B cell (primary cell): ENCODE data around the gene MYH15. TPM values are rescaled to one million over a fixed set of nuclear protein-coding genes. Genes with fewer than 3 reads are reported as not detected.

Experiments used
- ATAC-seq: fragments of 200-7000 bp; cut with Tn5 transposase; one replicate; pipeline ENCODE4 v1.10.0; 2021; ENCODE audit warnings: low read depth, mild to moderate bottlenecking, moderate number of reproducible peaks, moderate library complexity
- CTCF ChIA-PET: fragments of 350-600 bp; sonication (Branson Sonifier 250); formaldehyde crosslinking; loops from one replicate; lab custom pipeline; 2021; ENCODE audit warnings: antibody characterized with exemption, inconsistent platforms; lab: Charles Lee
- POLR2A ChIA-PET: fragments of 350-600 bp; sonication (Branson Sonifier 250); formaldehyde crosslinking; loops from one replicate; lab custom pipeline; 2021; ENCODE audit warnings: antibody characterized with exemption; lab: Charles Lee
- DNase-seq: peaks from one replicate; pipeline ENCODE4 v3.0.0; 2013
- H2AFZ ChIP-seq: 2 replicates; pipeline ENCODE4 v1.6.1; 2012; ENCODE audit warnings: mild to moderate bottlenecking, low read depth, low read length; ENCODE audit not compliant: insufficient read depth, poor library complexity, severe bottlenecking
- H3K27ac ChIP-seq, 2 donors: 1 replicate in 1 of 2; 2 replicates in 1 of 2; pipeline ENCODE4 v1.5.1; 2012 to 2013; ENCODE audit warnings: low read length in 2 of 2, mild to moderate bottlenecking in 2 of 2, moderate library complexity in 1 of 2
- H3K27me3 ChIP-seq, 4 experiments: fragments of 200-600 bp in 1 of 4; sonication (generic) in 1 of 4; replicated peaks in 1 of 4; 1 replicate in 2 of 4; 2 replicates in 2 of 4; pipeline versions ENCODE4 v1.6.1 to v1.7.0; 2013 to 2016; ENCODE audit warnings: low read length in 3 of 4, mild to moderate bottlenecking in 2 of 4, mixed read lengths in 1 of 4, moderate library complexity in 1 of 4; ENCODE audit not compliant: insufficient read depth in 4 of 4, control insufficient read depth in 3 of 4; ENCODE audit errors: control extremely low read depth in 1 of 4
- H3K36me3 ChIP-seq, 2 experiments: replicated peaks in 1 of 2; 1 replicate in 1 of 2; 2 replicates in 1 of 2; pipeline versions ENCODE4 v1.6.1 to v1.7.1; 2013; ENCODE audit warnings: low read length in 1 of 2; ENCODE audit not compliant: insufficient read depth in 2 of 2, control insufficient read depth in 1 of 2; ENCODE audit errors: control extremely low read depth in 1 of 2, extremely low read depth in 1 of 2
- H3K4me1 ChIP-seq, 2 donors: fragments of 200-600 bp in 1 of 2; sonication (generic) in 1 of 2; 1 replicate in 1 of 2; 2 replicates in 1 of 2; pipeline versions ENCODE4 v1.5.1 to v1.6.1; 2013 to 2017; ENCODE audit warnings: low read length in 2 of 2; ENCODE audit not compliant: control insufficient read depth in 2 of 2, insufficient read depth in 2 of 2
- H3K4me2 ChIP-seq: replicated peaks from 2 replicates; pipeline ENCODE3; 2012; ENCODE audit warnings: mild to moderate bottlenecking, low read depth, low read length; ENCODE audit not compliant: poor library complexity, severe bottlenecking
- H3K4me3 ChIP-seq, 5 experiments: fragments of 200-600 bp in 1 of 5; sonication (generic) in 1 of 5; 1 replicate in 3 of 5; 2 replicates in 2 of 5; pipeline versions ENCODE4 v1.5.1 to v1.7.0; 2011 to 2016; ENCODE audit warnings: low read length in 4 of 5, mild to moderate bottlenecking in 4 of 5, low read depth in 2 of 5, control low read depth in 1 of 5, moderate library complexity in 1 of 5; ENCODE audit not compliant: insufficient read depth in 1 of 5; ENCODE audit errors: control extremely low read depth in 1 of 5, extremely low read depth in 1 of 5
- H3K79me2 ChIP-seq: fragments of 200-600 bp; sonication (generic); one replicate; pipeline ENCODE4 v1.6.0; 2016; ENCODE audit warnings: low read length; ENCODE audit not compliant: control insufficient read depth, insufficient read depth
- H3K9ac ChIP-seq: fragments of 200-600 bp; sonication (generic); 2 replicates; pipeline ENCODE4 v1.6.1; 2017; ENCODE audit warnings: mild to moderate bottlenecking, low read length, moderate library complexity
- H3K9me3 ChIP-seq, 3 donors: one replicate each; pipeline versions ENCODE4 v1.6.1 to v1.7.1; 2013; ENCODE audit warnings: low read length in 2 of 3; ENCODE audit not compliant: control insufficient read depth in 2 of 3, insufficient read depth in 1 of 3; ENCODE audit errors: control extremely low read depth in 1 of 3
- H4K20me1 ChIP-seq: 2 replicates; pipeline ENCODE4 v1.6.0; 2012; ENCODE audit warnings: mild to moderate bottlenecking, low read length; ENCODE audit not compliant: insufficient read depth, control insufficient read depth, poor library complexity, severe bottlenecking
- H3K27ac Mint-ChIP-seq: one replicate; pipeline ENCODE4 v1.8.0; 2021; ENCODE audit warnings: mixed read lengths
- H3K27me3 Mint-ChIP-seq: one replicate; pipeline ENCODE4 v1.8.0; 2021; ENCODE audit warnings: mixed read lengths
- H3K4me1 Mint-ChIP-seq: one replicate; pipeline ENCODE4 v1.8.0; 2021; ENCODE audit warnings: mixed read lengths
- H3K4me3 Mint-ChIP-seq: one replicate; pipeline ENCODE4 v1.8.0; 2021; ENCODE audit warnings: mixed read lengths
- H3K9me3 Mint-ChIP-seq: one replicate; pipeline ENCODE4 v1.8.0; 2022; ENCODE audit warnings: mixed read lengths; ENCODE audit not compliant: insufficient read depth
- EZH2 ChIP-seq: IDR thresholded peaks from 2 replicates; pipeline ENCODE4 v1.6.1; 2012; ENCODE audit warnings: borderline replicate concordance, low read depth, mild to moderate bottlenecking, moderate library complexity, low read length; ENCODE audit not compliant: insufficient read depth, poor library complexity, severe bottlenecking
- WGBS: methylation state at CpG from one replicate; pipeline ENCODE4 v1.1.5; 2013; ENCODE audit warnings: missing lambda C conversion rate; ENCODE audit not compliant: insufficient coverage; 5-methylcytosine and 5-hydroxymethylcytosine counted together
- intact Hi-C: fragments of 100-400 bp; cut with micrococcal nuclease; formaldehyde crosslinking; loops from one replicate; pipeline ENCODE4 v1.10.0; 2022
- polyA plus RNA-seq: library from polyadenylated mRNA; depleted of rRNA; stranded (reverse); fragments of >200 nt; gene quantifications from 2 replicates; pipeline ENCODE4 v1.2.3, GENCODE V29; 2012
- total RNA-seq, 2 donors: library from RNA; stranded (reverse); fragments of 120-200 nt in 1 of 2; gene quantifications; 1 replicate in 1 of 2; 2 replicates in 1 of 2; pipeline versions ENCODE4 v1.2.3 to v1.2.4, GENCODE V29; 2013 to 2022
- TF ChIP-seq, protein P1 (sequence below): fragments of 200-600 bp; IDR thresholded peaks from one replicate; pipeline ENCODE4 v1.8.0; 2022; ENCODE audit warnings: antibody characterized with exemption, mild to moderate bottlenecking

The MYH15 gene
- total and polyA plus RNA-seq, 2 donors (not counting 1 experiment from before 2014, with no cell fraction given) = 0.06 TPM; not detected in 1

DNA sequence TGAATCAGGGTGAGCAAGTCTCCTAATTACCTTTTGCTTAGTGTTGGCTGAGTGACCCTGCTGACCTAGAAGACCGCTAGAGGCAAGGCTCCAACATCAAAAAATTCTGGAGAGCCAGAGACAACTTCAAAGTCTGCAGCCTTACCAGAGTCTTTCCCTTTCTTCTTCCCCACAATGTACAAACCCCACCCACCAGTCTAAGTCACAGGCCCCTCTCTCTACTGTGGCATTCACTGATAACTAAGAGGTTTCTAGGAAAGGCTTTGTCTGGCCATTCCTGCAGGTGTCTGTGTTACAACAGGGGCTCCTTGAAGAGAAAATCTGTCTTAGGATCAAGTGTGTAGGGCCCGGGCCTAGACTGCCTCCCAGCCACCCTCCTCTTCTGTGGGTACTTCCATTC lies 525 bp downstream of the MYH15 start:
- Histone ChIP-seq H3K9ac (no peak overlapping the region), H3K4me3 (no peak overlapping the region), H3K9me3 (no peaks in the 10 kb centered on the region), H2AFZ (no peak overlapping the region), H3K27me3 (no peaks in the 10 kb centered on the region), H3K27ac (no peak overlapping the region), H4K20me1 (no peaks in the 10 kb centered on the region), H3K4me2 (no peak overlapping the region), H3K36me3 (no peaks in the 10 kb centered on the region), H3K4me1 (no peaks in the 10 kb centered on the region), H3K79me2 (no peaks in the 10 kb centered on the region)
- DNase-seq (no peak), ATAC-seq (no peak)
- no peaks in the 10 kb centered on the region for H3K4me1 Mint-ChIP-seq
- intact Hi-C loops = no loop called here
- H3K4me3 Mint-ChIP-seq = no peak overlapping the region
- no peak overlapping the region for H3K27ac Mint-ChIP-seq
- H3K27me3 Mint-ChIP-seq = no peaks in the 10 kb centered on the region
- POLR2A ChIA-PET = no interaction called here
- H3K9me3 Mint-ChIP-seq = no peaks in the 10 kb centered on the region
- CTCF ChIA-PET = no interaction called here
- 100% methylated on average over 1 of the region's 2 CpGs for WGBS
- no peak for TF ChIP-seq EZH2
- TF ChIP-seq, protein P1, sequence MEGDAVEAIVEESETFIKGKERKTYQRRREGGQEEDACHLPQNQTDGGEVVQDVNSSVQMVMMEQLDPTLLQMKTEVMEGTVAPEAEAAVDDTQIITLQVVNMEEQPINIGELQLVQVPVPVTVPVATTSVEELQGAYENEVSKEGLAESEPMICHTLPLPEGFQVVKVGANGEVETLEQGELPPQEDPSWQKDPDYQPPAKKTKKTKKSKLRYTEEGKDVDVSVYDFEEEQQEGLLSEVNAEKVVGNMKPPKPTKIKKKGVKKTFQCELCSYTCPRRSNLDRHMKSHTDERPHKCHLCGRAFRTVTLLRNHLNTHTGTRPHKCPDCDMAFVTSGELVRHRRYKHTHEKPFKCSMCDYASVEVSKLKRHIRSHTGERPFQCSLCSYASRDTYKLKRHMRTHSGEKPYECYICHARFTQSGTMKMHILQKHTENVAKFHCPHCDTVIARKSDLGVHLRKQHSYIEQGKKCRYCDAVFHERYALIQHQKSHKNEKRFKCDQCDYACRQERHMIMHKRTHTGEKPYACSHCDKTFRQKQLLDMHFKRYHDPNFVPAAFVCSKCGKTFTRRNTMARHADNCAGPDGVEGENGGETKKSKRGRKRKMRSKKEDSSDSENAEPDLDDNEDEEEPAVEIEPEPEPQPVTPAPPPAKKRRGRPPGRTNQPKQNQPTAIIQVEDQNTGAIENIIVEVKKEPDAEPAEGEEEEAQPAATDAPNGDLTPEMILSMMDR = no peak

GRCh38 chr3:108509263-108509662 lies 1.1 kb downstream of the MYH15 start:
- Mint-ChIP-seq H3K4me3 (no peak overlapping the region), H3K9me3 (no peaks in the 10 kb centered on the region), H3K27ac (no peak overlapping the region), H3K27me3 (no peaks in the 10 kb centered on the region), H3K4me1 (no peaks in the 10 kb centered on the region)
- ATAC-seq (no peak), DNase-seq (no peak)
- H3K4me1 ChIP-seq = no peaks in the 10 kb centered on the region
- ChIA-PET CTCF (no interaction called here), POLR2A (no interaction called here)
- no peak overlapping the region for H3K4me3 ChIP-seq
- no peak overlapping the region for H2AFZ ChIP-seq
- no peaks in the 10 kb centered on the region for H3K79me2 ChIP-seq
- TF ChIP-seq, protein P1 = no peak
- TF ChIP-seq EZH2 = no peak
- no peaks in the 10 kb centered on the region for H4K20me1 ChIP-seq
- no peak overlapping the region for H3K4me2 ChIP-seq
- H3K27ac ChIP-seq = no peak overlapping the region
- H3K27me3 ChIP-seq = no peaks in the 10 kb centered on the region
- no CpG with 5 or more reads among the region's 3 CpGs for WGBS
- no peaks in the 10 kb centered on the region for H3K9me3 ChIP-seq
- no peak overlapping the region for H3K9ac ChIP-seq
- no peaks in the 10 kb centered on the region for H3K36me3 ChIP-seq
- intact Hi-C loops = no loop called here
